ENCODE measurements around the gene ANTKMT. TPM values are rescaled to one million over a fixed set of nuclear protein-coding genes. Genes with fewer than 3 reads are reported as not detected.

The ANTKMT gene
- total and polyA plus RNA-seq, 2 of the 8 experiments (the other 6 are each of a cell fraction or from before 2014, with no cell fraction given) = 26.5 to 26.6 TPM

DNA sequence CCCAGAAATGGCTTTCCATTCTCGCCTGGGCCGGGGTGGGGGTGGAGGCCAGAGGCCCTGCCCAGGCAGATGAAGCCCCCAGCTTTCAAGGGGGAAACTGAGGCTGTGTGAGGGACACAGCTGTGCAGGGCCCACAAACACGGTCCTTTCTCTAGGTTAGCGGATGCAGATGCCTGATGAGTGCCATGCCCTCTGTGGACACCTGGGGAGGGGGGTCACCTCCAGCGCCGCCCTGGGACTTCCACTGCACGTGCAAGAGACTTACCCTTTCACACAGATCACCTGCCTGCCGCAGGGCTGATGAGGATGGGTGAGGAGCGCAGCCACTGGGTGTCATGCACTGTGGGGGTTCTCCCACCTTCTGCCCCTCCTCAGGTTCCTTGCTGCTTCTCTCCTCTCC lies 2.6 kb upstream of the ANTKMT start (continued):
- TF ChIP-seq SIN3A (conservative IDR thresholded peaks at IDR 0.05 in 1 of 2, IDR thresholded peaks at IDR 0.05 in 1 of 2; ENCODE audit: low read depth in 1 of 2, low read length in 2 of 2) (no peak), SP4 (IDR thresholded peaks at IDR 0.05; ENCODE audit: low read length) (no peak), POLR2A (IDR thresholded peaks at IDR 0.05; ENCODE audit: control extremely low read depth in 1 of 2, low read depth in 2 of 2, low read length in 2 of 2) (no peak), CHD2 (IDR thresholded peaks at IDR 0.05; ENCODE audit: low read length) (no peak)
- TF ChIP-seq, protein P1, sequence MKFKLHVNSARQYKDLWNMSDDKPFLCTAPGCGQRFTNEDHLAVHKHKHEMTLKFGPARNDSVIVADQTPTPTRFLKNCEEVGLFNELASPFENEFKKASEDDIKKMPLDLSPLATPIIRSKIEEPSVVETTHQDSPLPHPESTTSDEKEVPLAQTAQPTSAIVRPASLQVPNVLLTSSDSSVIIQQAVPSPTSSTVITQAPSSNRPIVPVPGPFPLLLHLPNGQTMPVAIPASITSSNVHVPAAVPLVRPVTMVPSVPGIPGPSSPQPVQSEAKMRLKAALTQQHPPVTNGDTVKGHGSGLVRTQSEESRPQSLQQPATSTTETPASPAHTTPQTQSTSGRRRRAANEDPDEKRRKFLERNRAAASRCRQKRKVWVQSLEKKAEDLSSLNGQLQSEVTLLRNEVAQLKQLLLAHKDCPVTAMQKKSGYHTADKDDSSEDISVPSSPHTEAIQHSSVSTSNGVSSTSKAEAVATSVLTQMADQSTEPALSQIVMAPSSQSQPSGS (IDR thresholded peaks at IDR 0.05; ENCODE audit: low read length) = no peak
